DMS153 treated with DMSO at 0.1 percent for 48 hours (cell line): ENCODE results near the gene SLC35E1.

Source experiments
- DNase-seq: peaks from one replicate; lab custom pipeline; 2025; ENCODE audit not compliant: unreplicated experiment; lab: John Stamatoyannopoulos, UW

SLC35E1 gene

GRCh38 chr19:16504271-16504670, 67.9 kb downstream of the SLC35E1 start:
- DNase-seq = no peak
